GM10847 (cell line): ENCODE measurements around the gene XK.

Experiments used
- POLR2A ChIP-seq: IDR thresholded peaks from 2 replicates; pipeline ENCODE4 v1.6.1; 2011; ENCODE audit not compliant: insufficient read length; ENCODE audit errors: extremely low read depth

Gene XK

GRCh38 chrX:37712458-37712857 lies 26.9 kb downstream of the XK start:
- no peak for TF ChIP-seq POLR2A

DNA sequence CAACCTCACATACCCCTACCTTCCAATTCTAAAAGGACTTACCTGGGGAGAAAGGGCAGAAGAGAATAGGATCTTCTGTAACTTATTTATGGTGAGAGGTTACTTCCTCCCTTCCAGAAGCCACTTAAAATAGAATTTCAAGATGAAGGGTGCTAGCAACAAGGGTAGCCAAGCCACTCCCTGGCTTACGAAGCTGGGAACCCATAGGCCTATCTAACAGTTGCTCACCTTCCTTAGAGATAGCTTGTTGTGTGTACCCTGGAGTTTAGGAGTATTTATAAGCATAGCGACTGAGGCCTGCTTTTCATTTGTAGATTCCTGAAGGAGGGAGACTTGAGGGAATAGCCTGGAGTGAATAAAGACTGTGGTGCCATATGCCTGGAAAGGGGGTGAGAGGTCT lies 28.9 kb downstream of the XK start:
- no peak for TF ChIP-seq POLR2A

DNA sequence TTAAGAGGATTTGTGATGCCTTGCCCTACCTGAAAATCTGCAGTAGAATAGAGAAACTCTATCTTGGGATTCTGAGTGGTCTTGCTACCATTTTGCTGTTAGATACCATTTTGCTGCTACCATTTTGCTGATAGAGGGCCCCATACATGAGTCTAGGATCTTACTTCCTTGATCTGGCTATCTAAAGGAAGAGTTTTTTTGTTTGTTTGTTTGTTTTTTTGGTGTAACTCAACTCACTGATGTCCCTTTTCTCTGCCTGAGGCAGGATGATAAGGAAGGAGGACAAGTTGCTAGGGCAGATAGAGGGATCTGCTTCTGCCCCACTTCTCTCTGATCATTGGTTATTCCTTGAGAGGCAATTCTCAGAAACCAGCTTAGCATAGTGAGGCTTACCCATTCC lies 31.0 kb downstream of the XK start:
- no peak for TF ChIP-seq POLR2A

DNA sequence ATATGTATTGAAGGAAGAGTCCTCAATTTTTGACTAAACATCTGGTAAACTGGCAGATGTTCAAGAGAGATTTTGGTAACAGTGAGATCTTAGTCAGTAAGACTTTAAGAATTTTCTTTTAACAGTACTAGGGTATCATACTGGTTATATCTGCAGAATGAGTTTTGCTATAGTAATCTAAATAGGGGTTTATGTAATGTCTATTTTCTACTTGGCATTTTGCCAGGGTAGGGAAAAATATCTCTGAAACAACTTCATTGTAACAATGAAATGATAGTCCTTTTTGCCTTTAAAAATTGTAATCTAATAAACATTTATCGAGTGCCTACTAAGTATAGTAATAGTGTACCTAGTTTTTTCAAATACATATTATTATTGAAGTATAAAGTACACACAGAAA lies 32.1 kb downstream of the XK start:
- TF ChIP-seq POLR2A: no peak

- no peak for TF ChIP-seq POLR2A
These were observed 37.0 kb downstream of the XK start for GRCh38 chrX:37722595-37722994.

DNA sequence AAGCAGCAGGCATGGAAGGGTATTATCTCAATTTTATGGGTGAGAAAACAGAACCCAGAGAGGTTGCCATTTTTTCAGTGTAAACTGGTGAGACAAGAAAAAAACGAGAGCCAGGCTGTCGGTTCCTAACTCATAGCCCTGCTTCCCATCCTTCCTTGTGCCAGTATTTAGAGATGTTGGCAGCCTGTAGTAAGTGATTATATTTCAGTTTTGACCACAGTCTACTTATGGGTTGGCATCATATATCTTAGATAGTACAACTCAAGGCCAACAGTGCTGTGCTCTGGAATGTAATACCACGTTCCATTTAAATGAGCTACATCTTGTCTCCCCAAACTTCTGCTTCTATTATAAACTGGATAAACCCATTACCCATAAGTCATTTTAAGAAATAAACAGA lies 40.8 kb downstream of the XK start:
- TF ChIP-seq POLR2A: no peak

- TF ChIP-seq POLR2A: no peak
These were observed 59.8 kb downstream of the XK start for GRCh38 chrX:37745354-37745753.

DNA sequence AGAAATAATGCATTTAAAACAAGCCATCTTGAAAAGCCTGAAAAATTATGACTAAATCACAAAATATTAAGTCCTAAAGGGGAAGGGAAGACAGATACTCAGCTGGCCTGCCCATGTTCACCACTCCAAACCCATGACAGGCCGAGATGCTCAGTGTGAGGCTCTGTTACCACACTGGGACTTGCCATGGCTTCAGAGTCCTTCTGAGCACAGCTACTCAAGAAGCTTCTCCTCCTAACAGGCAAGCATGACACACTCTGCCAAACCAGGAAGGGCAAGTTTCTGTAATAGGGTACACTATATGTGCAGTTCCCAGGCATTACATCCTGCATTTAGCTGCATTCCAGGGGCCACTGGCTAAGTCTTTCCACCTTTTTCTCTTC lies 60.2 kb downstream of the XK start:
- no peak for TF ChIP-seq POLR2A

- no peak for TF ChIP-seq POLR2A
These were observed 60.8 kb downstream of the XK start for GRCh38 chrX:37746218-37746941.

GRCh38 chrX:37746951-37747350 lies 61.4 kb downstream of the XK start:
- no peak for TF ChIP-seq POLR2A

DNA sequence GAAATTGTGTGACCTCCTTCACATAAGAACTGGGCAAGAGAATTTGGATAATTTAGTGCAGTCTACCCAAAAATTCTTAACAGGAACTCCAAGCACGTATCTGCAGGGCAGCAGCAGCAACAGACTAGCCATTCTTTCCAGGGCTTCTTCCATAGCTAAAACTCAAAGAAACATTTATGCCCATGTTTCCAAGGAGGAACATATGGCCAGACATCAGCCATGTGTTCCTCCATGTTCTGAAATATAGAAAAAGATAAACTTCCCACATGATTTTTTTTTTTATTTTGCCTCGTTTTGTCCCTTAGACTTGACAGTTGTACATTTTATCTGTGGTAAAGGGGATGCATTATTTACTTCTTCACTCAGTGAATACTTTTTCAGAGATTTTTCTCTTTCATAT lies 66.7 kb downstream of the XK start:
- TF ChIP-seq POLR2A: no peak

DNA sequence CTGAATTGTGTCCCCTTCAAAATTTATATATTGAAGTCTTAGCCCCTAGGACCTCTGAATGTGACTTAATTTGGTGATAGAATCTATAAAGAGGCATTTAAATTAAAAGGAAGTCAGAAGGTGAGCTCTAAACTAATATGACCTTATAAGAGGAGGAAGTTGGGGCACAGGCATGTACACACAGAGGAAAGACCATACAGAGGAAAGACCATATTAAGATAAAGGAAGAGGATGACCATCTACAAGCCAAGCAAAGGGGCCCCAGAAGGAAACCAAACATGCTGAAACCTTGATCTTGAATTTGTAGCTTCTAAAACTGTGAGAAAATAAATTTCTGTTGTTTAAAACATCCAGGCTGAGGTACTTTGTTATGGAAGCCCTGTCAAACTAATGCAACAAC lies 67.3 kb downstream of the XK start:
- no peak for TF ChIP-seq POLR2A

DNA sequence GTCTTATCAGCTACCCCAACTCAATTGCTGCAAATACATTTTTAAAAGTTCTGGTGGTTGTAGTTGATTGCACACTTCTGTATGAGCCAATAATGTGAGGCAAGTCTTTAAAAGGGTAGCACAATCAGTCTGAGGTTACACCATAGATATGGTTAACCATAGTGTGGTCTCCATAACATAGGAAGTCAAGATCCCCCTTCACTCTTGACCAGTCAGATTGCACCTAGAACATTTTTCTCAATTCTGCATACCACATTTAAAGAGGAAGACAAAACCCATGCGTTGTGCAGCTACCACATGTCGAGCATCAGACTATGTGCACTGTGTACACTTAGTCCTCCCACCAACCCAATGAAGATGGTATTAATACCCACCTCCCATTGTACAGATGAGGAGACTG lies 67.8 kb downstream of the XK start:
- no peak for TF ChIP-seq POLR2A

DNA sequence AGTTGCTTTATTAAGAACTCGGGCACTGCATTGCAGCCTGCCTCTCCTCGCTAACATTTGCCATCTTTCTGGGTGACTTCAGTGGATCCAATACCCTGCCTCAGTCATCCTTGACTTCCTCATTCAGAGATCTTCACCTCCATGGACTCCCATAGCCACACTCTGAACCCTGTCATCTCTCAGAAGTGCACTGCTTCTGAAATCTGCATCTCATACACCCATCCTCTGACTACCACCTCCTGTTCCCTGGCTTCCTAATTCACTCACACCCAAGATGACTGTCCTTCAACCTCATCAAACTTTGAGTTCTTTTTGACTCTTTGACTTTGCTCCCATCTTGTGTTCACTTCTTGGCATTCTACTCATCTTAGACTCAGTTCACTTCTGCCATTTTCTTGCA lies 68.9 kb downstream of the XK start:
- no peak for TF ChIP-seq POLR2A

GRCh38 chrX:37755025-37755424 lies 69.4 kb downstream of the XK start:
- no peak for TF ChIP-seq POLR2A

DNA sequence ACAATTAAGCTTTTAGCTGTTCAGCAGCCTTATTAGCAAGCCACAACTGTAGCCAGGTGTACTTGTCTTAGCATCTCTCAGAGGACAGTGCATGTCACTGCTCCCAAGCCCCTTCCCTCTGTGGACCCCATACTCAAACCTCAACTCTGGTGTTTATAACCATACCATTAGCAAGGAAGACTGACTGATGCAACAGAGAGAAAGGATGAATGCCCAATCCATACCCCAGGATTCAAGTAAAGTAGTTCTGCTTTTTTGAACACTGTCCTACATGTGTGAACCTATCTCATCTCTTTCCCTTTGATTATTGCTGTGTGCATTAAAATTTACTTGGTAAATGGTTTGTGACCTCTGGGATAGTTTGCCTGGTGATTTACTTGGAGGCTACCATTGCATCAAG lies 71.5 kb downstream of the XK start:
- no peak for TF ChIP-seq POLR2A

- no peak for TF ChIP-seq POLR2A
These were observed 73.8 kb downstream of the XK start for GRCh38 chrX:37759351-37759750.
